GM12875 (cell line): ENCODE data around the gene GSTM2.

Source experiments
- H3K4me3 ChIP-seq: one replicate; pipeline ENCODE4 v1.5.1; 2011; ENCODE audit warnings: low read depth, low read length, control low read depth
- TF ChIP-seq, protein P1 (sequence below): IDR thresholded peaks from 2 replicates; pipeline ENCODE4 v1.5.1; 2011; ENCODE audit warnings: low read depth, mild to moderate bottlenecking, control low read depth, inconsistent platforms, low read length, moderate library complexity, borderline replicate concordance; ENCODE audit not compliant: insufficient read depth

GSTM2 gene

GRCh38 chr1:109626682-109627408, 41.0 kb upstream of the GSTM2 start:
- TF ChIP-seq, protein P1, sequence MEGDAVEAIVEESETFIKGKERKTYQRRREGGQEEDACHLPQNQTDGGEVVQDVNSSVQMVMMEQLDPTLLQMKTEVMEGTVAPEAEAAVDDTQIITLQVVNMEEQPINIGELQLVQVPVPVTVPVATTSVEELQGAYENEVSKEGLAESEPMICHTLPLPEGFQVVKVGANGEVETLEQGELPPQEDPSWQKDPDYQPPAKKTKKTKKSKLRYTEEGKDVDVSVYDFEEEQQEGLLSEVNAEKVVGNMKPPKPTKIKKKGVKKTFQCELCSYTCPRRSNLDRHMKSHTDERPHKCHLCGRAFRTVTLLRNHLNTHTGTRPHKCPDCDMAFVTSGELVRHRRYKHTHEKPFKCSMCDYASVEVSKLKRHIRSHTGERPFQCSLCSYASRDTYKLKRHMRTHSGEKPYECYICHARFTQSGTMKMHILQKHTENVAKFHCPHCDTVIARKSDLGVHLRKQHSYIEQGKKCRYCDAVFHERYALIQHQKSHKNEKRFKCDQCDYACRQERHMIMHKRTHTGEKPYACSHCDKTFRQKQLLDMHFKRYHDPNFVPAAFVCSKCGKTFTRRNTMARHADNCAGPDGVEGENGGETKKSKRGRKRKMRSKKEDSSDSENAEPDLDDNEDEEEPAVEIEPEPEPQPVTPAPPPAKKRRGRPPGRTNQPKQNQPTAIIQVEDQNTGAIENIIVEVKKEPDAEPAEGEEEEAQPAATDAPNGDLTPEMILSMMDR: no peak

GRCh38 chr1:109627692-109628399, 40.0 kb upstream of the GSTM2 start:
- TF ChIP-seq, protein P1: no peak
- H3K4me3 ChIP-seq: no peak overlapping the region

More at GRCh38 chr1:109626682-109627408, 41.0 kb upstream of the GSTM2 start:
- H3K4me3 ChIP-seq: no peak overlapping the region

GRCh38 chr1:109628540-109629321, 39.1 kb upstream of the GSTM2 start:
- H3K4me3 ChIP-seq: no peak overlapping the region
- TF ChIP-seq, protein P1: no peak

GRCh38 chr1:109629372-109630030, 38.4 kb upstream of the GSTM2 start:
- TF ChIP-seq, protein P1: no peak
- no peak overlapping the region for H3K4me3 ChIP-seq

GRCh38 chr1:109630081-109630897, 37.6 kb upstream of the GSTM2 start:
- TF ChIP-seq, protein P1: no peak
- no peak overlapping the region for H3K4me3 ChIP-seq

GRCh38 chr1:109630898-109631512, 36.9 kb upstream of the GSTM2 start:
- TF ChIP-seq, protein P1: no peak
- H3K4me3 ChIP-seq: no peak overlapping the region
